ENCODE data around the gene LIPC. TPM values are rescaled to one million over a fixed set of nuclear protein-coding genes. Genes with fewer than 3 reads are reported as not detected.

The LIPC gene
- total and polyA plus RNA-seq, 2 experiments from 2014 or later = not detected

DNA sequence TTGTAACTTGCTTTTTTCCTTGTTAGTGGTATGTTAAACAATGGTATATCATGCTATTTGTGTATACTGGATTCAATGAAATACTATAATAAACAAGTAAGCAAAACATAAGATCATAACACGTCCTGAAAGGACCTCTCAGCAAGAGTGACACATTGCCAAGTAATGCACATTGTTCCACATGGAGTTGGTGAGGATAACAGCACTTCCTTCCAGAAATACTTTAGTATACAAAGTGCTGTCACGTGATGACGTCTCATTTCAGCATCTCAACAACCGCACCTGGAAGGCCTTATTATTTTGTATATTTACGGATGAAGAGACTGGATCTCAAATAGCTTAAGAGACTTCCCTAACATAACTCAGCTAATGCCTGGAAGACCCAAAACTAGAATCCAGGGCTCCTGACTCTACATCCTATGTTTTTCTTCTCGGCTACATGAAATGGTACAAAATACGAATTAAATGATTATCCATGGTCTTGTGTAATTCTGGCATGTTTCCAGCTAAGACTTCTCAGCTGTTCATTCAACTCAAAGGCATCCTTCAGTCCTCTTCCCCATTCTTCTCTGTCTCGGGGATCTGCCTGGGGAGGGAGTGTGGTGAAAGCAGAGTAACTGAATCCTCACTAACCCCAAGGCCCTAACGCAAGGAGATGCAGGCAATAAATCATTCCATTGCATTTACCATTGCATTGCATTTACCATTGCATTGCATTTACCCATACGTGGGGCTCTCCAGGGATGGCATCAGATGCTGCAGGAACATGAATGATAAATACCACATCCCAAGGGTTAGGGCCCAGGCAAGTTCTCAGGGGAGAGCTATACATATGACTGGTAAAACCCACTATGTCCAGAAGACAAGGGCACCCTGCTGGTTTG is 79.2 kb downstream of the LIPC start (continued):
- no peak for TF ChIP-seq EZH2phosphoT487 (IDR thresholded peaks at IDR 0.05; ENCODE audit: unreplicated experiment)
- TF ChIP-seq, protein P1, sequence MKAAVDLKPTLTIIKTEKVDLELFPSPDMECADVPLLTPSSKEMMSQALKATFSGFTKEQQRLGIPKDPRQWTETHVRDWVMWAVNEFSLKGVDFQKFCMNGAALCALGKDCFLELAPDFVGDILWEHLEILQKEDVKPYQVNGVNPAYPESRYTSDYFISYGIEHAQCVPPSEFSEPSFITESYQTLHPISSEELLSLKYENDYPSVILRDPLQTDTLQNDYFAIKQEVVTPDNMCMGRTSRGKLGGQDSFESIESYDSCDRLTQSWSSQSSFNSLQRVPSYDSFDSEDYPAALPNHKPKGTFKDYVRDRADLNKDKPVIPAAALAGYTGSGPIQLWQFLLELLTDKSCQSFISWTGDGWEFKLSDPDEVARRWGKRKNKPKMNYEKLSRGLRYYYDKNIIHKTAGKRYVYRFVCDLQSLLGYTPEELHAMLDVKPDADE (IDR thresholded peaks at IDR 0.05) = no peak
- TF ChIP-seq, protein P2, sequence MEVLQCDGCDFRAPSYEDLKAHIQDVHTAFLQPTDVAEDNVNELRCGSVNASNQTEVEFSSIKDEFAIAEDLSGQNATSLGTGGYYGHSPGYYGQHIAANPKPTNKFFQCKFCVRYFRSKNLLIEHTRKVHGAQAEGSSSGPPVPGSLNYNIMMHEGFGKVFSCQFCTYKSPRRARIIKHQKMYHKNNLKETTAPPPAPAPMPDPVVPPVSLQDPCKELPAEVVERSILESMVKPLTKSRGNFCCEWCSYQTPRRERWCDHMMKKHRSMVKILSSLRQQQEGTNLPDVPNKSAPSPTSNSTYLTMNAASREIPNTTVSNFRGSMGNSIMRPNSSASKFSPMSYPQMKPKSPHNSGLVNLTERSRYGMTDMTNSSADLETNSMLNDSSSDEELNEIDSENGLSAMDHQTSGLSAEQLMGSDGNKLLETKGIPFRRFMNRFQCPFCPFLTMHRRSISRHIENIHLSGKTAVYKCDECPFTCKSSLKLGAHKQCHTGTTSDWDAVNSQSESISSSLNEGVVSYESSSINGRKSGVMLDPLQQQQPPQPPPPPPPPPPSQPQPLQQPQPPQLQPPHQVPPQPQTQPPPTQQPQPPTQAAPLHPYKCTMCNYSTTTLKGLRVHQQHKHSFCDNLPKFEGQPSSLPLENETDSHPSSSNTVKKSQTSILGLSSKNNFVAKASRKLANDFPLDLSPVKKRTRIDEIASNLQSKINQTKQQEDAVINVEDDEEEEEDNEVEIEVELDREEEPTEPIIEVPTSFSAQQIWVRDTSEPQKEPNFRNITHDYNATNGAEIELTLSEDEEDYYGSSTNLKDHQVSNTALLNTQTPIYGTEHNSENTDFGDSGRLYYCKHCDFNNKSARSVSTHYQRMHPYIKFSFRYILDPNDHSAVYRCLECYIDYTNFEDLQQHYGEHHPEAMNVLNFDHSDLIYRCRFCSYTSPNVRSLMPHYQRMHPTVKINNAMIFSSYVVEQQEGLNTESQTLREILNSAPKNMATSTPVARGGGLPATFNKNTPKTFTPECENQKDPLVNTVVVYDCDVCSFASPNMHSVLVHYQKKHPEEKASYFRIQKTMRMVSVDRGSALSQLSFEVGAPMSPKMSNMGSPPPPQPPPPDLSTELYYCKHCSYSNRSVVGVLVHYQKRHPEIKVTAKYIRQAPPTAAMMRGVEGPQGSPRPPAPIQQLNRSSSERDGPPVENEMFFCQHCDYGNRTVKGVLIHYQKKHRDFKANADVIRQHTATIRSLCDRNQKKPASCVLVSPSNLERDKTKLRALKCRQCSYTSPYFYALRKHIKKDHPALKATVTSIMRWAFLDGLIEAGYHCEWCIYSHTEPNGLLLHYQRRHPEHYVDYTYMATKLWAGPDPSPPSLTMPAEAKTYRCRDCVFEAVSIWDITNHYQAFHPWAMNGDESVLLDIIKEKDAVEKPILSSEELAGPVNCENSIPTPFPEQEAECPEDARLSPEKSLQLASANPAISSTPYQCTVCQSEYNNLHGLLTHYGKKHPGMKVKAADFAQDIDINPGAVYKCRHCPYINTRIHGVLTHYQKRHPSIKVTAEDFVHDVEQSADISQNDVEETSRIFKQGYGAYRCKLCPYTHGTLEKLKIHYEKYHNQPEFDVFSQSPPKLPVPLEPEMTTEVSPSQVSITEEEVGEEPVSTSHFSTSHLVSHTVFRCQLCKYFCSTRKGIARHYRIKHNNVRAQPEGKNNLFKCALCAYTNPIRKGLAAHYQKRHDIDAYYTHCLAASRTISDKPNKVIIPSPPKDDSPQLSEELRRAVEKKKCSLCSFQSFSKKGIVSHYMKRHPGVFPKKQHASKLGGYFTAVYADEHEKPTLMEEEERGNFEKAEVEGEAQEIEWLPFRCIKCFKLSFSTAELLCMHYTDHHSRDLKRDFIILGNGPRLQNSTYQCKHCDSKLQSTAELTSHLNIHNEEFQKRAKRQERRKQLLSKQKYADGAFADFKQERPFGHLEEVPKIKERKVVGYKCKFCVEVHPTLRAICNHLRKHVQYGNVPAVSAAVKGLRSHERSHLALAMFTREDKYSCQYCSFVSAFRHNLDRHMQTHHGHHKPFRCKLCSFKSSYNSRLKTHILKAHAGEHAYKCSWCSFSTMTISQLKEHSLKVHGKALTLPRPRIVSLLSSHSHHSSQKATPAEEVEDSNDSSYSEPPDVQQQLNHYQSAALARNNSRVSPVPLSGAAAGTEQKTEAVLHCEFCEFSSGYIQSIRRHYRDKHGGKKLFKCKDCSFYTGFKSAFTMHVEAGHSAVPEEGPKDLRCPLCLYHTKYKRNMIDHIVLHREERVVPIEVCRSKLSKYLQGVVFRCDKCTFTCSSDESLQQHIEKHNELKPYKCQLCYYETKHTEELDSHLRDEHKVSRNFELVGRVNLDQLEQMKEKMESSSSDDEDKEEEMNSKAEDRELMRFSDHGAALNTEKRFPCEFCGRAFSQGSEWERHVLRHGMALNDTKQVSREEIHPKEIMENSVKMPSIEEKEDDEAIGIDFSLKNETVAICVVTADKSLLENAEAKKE (CRISPR knock-in tag; IDR thresholded peaks at IDR 0.05) = no peak

DNA sequence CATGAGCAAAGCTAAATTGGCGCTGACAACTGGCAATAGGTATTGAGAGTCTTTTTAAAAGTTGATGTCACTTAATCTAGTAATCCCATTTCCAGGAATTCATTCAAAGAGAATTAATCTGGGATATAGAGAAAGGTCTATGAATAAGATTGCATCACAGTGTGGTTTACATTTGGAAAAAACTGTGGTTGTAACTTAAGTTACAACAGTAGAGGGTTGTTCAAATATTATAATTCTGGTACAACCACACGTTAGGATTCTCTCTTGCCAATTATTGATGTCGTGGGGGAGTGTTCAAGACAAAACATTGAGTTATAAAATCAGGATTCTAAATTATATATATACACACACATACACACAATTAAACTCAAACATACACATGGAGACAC is 79.8 kb downstream of the LIPC start:
- H3K4me1 ChIP-seq (ENCODE audit: insufficient read depth) = no peaks in the 10 kb centered on the region
- no peak overlapping the region for H3K4me2 ChIP-seq
- no peaks in the 10 kb centered on the region for H3F3A ChIP-seq (replicated peaks; ENCODE audit: low read depth)
- H3K4me3 Mint-ChIP-seq = no peak overlapping the region
- no peak overlapping the region for H3K27ac ChIP-seq (ENCODE audit: low read depth)
- ATAC-seq (no peak), DNase-seq (ENCODE audit: low spot score) (no peak)
- H3K79me2 ChIP-seq (replicated peaks; ENCODE audit: insufficient read depth) = no peaks in the 10 kb centered on the region
- H3K27ac Mint-ChIP-seq = no peak overlapping the region
- peaks cover 3% of the 10 kb centered on the region for H3K27me3 Mint-ChIP-seq (ENCODE audit: insufficient read depth, low read depth, poor library complexity)
- H3K36me3 Mint-ChIP-seq (ENCODE audit: low read depth) = no peaks in the 10 kb centered on the region
- no peaks in the 10 kb centered on the region for H3K9me3 Mint-ChIP-seq
- H3K36me3 ChIP-seq (ENCODE audit: insufficient read depth) = no peaks in the 10 kb centered on the region
- H2AFZ ChIP-seq = no peak overlapping the region
- H3K9me2 ChIP-seq (ENCODE audit: insufficient read depth) = no peaks in the 10 kb centered on the region
- H3K4me1 Mint-ChIP-seq = peaks cover 10% of the 10 kb centered on the region; the same call in 2 of the 3 replicates
- H3K27me3 ChIP-seq (ENCODE audit: insufficient read depth) = no peaks in the 10 kb centered on the region
- no peak overlapping the region for H3K4me3 ChIP-seq
- no peaks in the 10 kb centered on the region for H4K20me1 ChIP-seq (replicated peaks; ENCODE audit: insufficient read depth)
- no peak for TF ChIP-seq JUNB (IDR thresholded peaks at IDR 0.05; ENCODE audit: unreplicated experiment)
- no peak for TF ChIP-seq POLR2AphosphoS5 (IDR thresholded peaks at IDR 0.05; ENCODE audit: low read depth)
- no peak for TF ChIP-seq STAT1 (IDR thresholded peaks at IDR 0.05; ENCODE audit: unreplicated experiment)
- TF ChIP-seq, protein P3, sequence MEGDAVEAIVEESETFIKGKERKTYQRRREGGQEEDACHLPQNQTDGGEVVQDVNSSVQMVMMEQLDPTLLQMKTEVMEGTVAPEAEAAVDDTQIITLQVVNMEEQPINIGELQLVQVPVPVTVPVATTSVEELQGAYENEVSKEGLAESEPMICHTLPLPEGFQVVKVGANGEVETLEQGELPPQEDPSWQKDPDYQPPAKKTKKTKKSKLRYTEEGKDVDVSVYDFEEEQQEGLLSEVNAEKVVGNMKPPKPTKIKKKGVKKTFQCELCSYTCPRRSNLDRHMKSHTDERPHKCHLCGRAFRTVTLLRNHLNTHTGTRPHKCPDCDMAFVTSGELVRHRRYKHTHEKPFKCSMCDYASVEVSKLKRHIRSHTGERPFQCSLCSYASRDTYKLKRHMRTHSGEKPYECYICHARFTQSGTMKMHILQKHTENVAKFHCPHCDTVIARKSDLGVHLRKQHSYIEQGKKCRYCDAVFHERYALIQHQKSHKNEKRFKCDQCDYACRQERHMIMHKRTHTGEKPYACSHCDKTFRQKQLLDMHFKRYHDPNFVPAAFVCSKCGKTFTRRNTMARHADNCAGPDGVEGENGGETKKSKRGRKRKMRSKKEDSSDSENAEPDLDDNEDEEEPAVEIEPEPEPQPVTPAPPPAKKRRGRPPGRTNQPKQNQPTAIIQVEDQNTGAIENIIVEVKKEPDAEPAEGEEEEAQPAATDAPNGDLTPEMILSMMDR (conservative IDR thresholded peaks at IDR 0.05; ENCODE audit: low read depth in 2 of 2) = no peak
- TF ChIP-seq EZH2 (IDR thresholded peaks at IDR 0.05; ENCODE audit: low read depth, unreplicated experiment) = no peak
- TF ChIP-seq ZNF331 (CRISPR knock-in tag; IDR thresholded peaks at IDR 0.05; ENCODE audit: low read depth) = no peak
- TF ChIP-seq NANOG (IDR thresholded peaks at IDR 0.05; ENCODE audit: borderline replicate concordance) = no peak
- TF ChIP-seq ZNF114 (CRISPR knock-in tag; IDR thresholded peaks at IDR 0.05) = no peak
- TF ChIP-seq EZH2phosphoT487 (IDR thresholded peaks at IDR 0.05; ENCODE audit: unreplicated experiment) = no peak
- no peak for TF ChIP-seq CREB1 (CRISPR knock-in tag; IDR thresholded peaks at IDR 0.05; ENCODE audit: low read depth)
